Testis (tissue), 3 donors: Measurements from ENCODE around the gene PLB1. TPM values are rescaled to one million over a fixed set of nuclear protein-coding genes. Genes with fewer than 3 reads are reported as not detected.

Experiments used
- DNase-seq: peaks from one replicate; pipeline ENCODE4 v3.0.0-alpha.2; 2019
- H3K27ac ChIP-seq, 2 donors: fragments of 200-600 bp; sonication (generic); one replicate each; pipeline ENCODE4 v1.5.1; 2019
- H3K27me3 ChIP-seq: fragments of 200-600 bp; sonication (generic); one replicate; pipeline ENCODE4 v1.5.1; 2019
- H3K36me3 ChIP-seq: fragments of 200-600 bp; sonication (generic); one replicate; pipeline ENCODE4 v1.5.1; 2017; ENCODE audit warnings: low read depth; ENCODE audit errors: missing control alignments
- H3K4me1 ChIP-seq: fragments of 200-600 bp; sonication (generic); one replicate; pipeline ENCODE4 v1.5.1; 2019
- H3K4me3 ChIP-seq, 2 donors: fragments of 200-600 bp; sonication (generic); one replicate each; pipeline ENCODE4 v1.5.1; 2017 to 2019
- H3K9me3 ChIP-seq: fragments of 200-600 bp; sonication (generic); one replicate; pipeline ENCODE4 v1.5.1; 2017
- CTCF ChIP-seq, 3 experiments: fragments of 450-650 bp in 2 of 3; fragments of 200-600 bp in 1 of 3; sonication (generic) in 1 of 3; IDR thresholded peaks; one replicate each; pipeline ENCODE4 v1.5.1; 2016 to 2019; ENCODE audit warnings: antibody characterized with exemption in 3 of 3, mild to moderate bottlenecking in 2 of 3, moderate library complexity in 1 of 3
- POLR2A ChIP-seq: fragments of 450-650 bp; IDR thresholded peaks from one replicate; pipeline ENCODE4 v1.6.1; 2017; ENCODE audit warnings: antibody characterized with exemption, mild to moderate bottlenecking, moderate library complexity
- WGBS, 2 donors: methylation state at CpG; one replicate each; pipeline ENCODE4 v1.1.5; 2018; 5-methylcytosine and 5-hydroxymethylcytosine counted together
- intact Hi-C: fragments of 100-400 bp; cut with DNase I; formaldehyde crosslinking; loops from one replicate; pipeline ENCODE4 v1.15.1; 2023; ENCODE audit warnings: low total_unique reads
- polyA plus RNA-seq: library from polyadenylated mRNA; stranded (reverse); fragments of 350-450 nt; fragmentation: Illumina TruSeq; extraction: RNeasy Lipid Tissue Mini Kit (QIAGEN cat#74804); gene quantifications from one replicate; pipeline ENCODE4 v1.2.3, GENCODE V29; 2014; ENCODE audit warnings: low read depth, low replicate concordance; ENCODE audit not compliant: insufficient read depth
- total RNA-seq, 2 donors: library from RNA; depleted of rRNA; stranded (reverse); fragments of >200 nt; gene quantifications; one replicate each; pipeline ENCODE4 v1.2.3, GENCODE V29; 2016

Gene PLB1
- total and polyA plus RNA-seq, 3 donors from 2014 or later, result 7.6 to 10.9 (median 10.4) TPM

- WGBS, 2 donors, result 87 to 96% methylated on average over 3 of the region's 3 CpGs
- Histone ChIP-seq H3K9me3 (no peaks in the 10 kb centered on the region), H3K36me3 (no peaks in the 10 kb centered on the region), H3K27me3 (no peaks in the 10 kb centered on the region), H3K4me1 (peaks cover 21% of the 10 kb centered on the region), H3K27ac (no peak overlapping the region), H3K4me3 (no peak overlapping the region)
- intact Hi-C loops, result no loop called here
- TF ChIP-seq CTCF (IDR thresholded peaks at IDR 0.05), result no peak
- TF ChIP-seq POLR2A, result no peak
- no peak for DNase-seq
Measured at GRCh38 chr2:28617502-28618184, 121.8 kb downstream of the PLB1 start.

- WGBS, 2 donors, result 91 to 93% methylated on average over 12 of the region's 12 CpGs
- Histone ChIP-seq H3K36me3 (no peaks in the 10 kb centered on the region), H3K9me3 (no peaks in the 10 kb centered on the region), H3K27me3 (no peaks in the 10 kb centered on the region), H3K4me3 (no peak overlapping the region), H3K27ac (no peak overlapping the region), H3K4me1 (peaks cover 21% of the 10 kb centered on the region)
- DNase-seq, result no peak
- TF ChIP-seq POLR2A (no peak), CTCF (IDR thresholded peaks at IDR 0.05) (no peak)
- intact Hi-C loops, result no loop called here
Measured at GRCh38 chr2:28618221-28619141, 122.6 kb downstream of the PLB1 start.

GRCh38 chr2:28619213-28620196, 123.6 kb downstream of the PLB1 start:
- no peak overlapping the region for H3K4me3 ChIP-seq
- TF ChIP-seq POLR2A (no peak), CTCF (IDR thresholded peaks at IDR 0.05) (no peak)
- no peak overlapping the region for H3K27ac ChIP-seq
- H3K9me3 ChIP-seq, result no peaks in the 10 kb centered on the region
- 85 to 88% methylated on average over 10 of the region's 10 CpGs for WGBS, 2 donors
- H3K4me1 ChIP-seq, result peaks cover 24% of the 10 kb centered on the region
- no peak for DNase-seq
- intact Hi-C loops, result loop anchor here (10.0 kb wide), 1 partner anchor 135 kb away; the partner anchor contains the start of gene PPP1CB
- H3K27me3 ChIP-seq, result no peaks in the 10 kb centered on the region
- H3K36me3 ChIP-seq, result no peaks in the 10 kb centered on the region

- no peaks in the 10 kb centered on the region for H3K9me3 ChIP-seq
- H3K36me3 ChIP-seq, result no peaks in the 10 kb centered on the region
- no peaks in the 10 kb centered on the region for H3K27me3 ChIP-seq
- 87 to 100% methylated on average over 3 to 5 of the region's 5 CpGs for WGBS, 2 donors
- H3K4me3 ChIP-seq, result no peak overlapping the region
- no peak for DNase-seq
- TF ChIP-seq POLR2A, result no peak
- TF ChIP-seq CTCF (IDR thresholded peaks at IDR 0.05), result no peak
- intact Hi-C loops, result loop anchor here (10.0 kb wide), 1 partner anchor 134 kb away; the partner anchor contains the start of gene PPP1CB
- peaks cover 32% of the 10 kb centered on the region for H3K4me1 ChIP-seq
- H3K27ac ChIP-seq, result peak overlapping the region; percentile 71 to 90
Measured at GRCh38 chr2:28620291-28620793, 124.5 kb downstream of the PLB1 start.
